Activated CD8-positive, alpha-beta memory T cell treated with anti-CD3 and anti-CD28 coated beads, Interleukin-2, amount 50 U/mL, for 4 hours (primary cell): ENCODE measurements around the gene PTPRCAP.

Experiments
- DNase-seq: peaks from one replicate; pipeline ENCODE4 v3.0.0-alpha.2; 2020

The PTPRCAP gene

GRCh38 chr11:67393990-67394389 lies 43.5 kb downstream of the PTPRCAP start:
- no peak for DNase-seq

DNA sequence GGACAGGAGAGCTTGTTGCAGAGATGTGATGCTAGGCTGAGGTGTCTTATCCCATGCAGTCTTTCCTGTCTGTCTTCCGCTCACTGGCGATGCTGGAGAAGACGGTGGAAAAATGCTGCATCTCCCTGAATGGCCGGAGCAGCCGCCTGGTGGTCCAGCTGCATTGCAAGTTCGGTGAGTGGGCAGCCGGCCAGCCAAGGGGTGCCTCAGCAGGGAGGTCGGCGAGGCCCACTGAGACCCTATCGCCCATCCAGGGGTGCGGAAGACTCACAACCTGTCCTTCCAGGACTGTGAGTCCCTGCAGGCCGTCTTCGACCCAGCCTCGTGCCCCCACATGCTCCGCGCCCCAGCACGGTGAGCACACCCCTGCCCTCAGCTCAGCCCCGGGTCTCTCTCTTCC lies 44.0 kb downstream of the PTPRCAP start:
- DNase-seq, result no peak

GRCh38 chr11:67392183-67392715 lies 45.2 kb downstream of the PTPRCAP start:
- DNase-seq, result no peak

GRCh38 chr11:67391304-67392182 lies 45.9 kb downstream of the PTPRCAP start, which contains the start of gene RAD9A:
RAD9A (plus strand) TSS chr11:67391986; CDS start chr11:67392045, 59 bp downstream.
- peak; percentile 91 for DNase-seq

DNA sequence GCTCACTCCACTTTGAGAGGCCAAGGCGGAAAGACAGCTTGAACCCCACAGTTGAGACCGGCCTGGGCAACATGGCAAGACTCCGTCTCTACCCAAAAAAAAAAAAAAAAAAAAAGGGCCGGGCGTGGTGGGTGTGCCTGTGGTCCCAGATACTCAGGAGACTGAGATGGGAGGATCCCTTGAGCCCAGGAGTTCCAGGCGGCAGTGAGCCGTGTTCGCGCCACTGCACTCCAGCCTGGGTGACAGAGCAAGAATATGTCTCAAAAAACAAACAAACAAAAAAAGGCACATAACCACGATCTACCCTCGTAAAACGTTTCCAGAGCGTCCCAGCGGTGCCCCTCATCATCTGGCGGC lies 46.6 kb downstream of the PTPRCAP start:
- no peak for DNase-seq

GRCh38 chr11:67389477-67389876 lies 48.0 kb downstream of the PTPRCAP start:
- DNase-seq, result peak; percentile 61

DNA sequence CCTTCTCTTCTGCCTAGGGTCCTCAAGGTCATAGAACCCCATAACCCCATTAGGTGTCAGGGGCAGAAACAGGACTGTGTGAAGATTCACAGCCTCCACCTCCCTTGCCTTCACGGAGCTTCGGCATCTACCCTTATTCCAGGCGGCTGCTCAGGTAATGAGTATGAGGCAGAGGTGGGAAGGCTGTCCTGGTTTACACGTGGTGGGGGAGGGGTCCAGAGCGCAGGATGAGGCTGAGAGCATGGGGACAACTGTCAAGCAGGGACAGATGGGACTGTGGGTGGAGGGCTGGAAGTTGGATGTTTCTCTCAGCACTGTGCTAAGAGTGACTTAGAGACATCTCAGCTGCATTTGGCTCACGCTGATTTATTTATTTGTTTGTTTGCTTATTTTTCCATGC lies 50.0 kb downstream of the PTPRCAP start:
- DNase-seq, result no peak

- no peak for DNase-seq
Measured at GRCh38 chr11:67387069-67387468, 50.4 kb downstream of the PTPRCAP start.
